ENCODE data around the gene APH1B. TPM values are rescaled to one million over a fixed set of nuclear protein-coding genes. Genes with fewer than 3 reads are reported as not detected.
A peak's percentile ranks its signal among the peaks of the same experiment; 100 is the strongest.

Gene APH1B
- total and polyA plus RNA-seq, 4 donors: 16.4 to 25.8 (median 21.8) TPM

DNA sequence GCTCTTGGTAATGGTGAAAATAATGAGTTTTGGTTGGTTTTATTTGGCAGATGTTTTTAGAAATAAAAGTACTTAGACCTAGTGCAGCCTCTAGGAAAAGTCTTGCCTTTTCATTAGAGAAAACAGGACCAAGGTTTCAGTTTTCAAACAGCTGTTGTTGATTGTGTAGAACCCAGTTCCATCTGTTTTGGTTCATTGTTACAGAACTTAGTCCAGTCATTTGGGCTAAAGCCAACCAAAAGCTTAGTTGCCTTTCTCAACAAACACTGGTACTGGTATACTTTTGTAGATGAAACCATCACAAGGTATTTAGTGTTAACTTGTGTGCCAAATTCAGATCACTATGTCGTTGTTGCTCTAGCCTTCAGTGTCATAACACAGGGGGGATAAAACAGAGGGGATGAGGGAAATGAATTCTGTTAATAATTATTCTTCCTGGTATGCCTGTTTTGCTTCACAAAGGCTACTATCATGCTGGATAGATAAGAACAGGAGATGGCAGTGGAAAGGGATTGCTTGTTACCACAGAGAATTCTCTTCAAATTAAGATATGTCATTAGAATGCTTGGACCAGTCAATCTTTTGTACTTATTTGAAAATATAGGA is 12.6 kb upstream of the APH1B start:
- 71% methylated on average over 1 of the region's 1 CpG for WGBS (ENCODE audit: insufficient coverage)
- Histone ChIP-seq H3K4me1 (ENCODE audit: control insufficient read depth, insufficient read depth, low read length) (no peaks in the 10 kb centered on the region), H3K36me3 (ENCODE audit: control insufficient read depth, insufficient read depth, low read length) (peaks cover 17% of the 10 kb centered on the region), H3K4me3 (ENCODE audit: low read depth, low read length) (no peak overlapping the region), H3K9me3 (ENCODE audit: control insufficient read depth, insufficient read depth, low read length) (no peaks in the 10 kb centered on the region), H3K27ac (ENCODE audit: low read depth, low read length) (no peak overlapping the region), H3K27me3 (ENCODE audit: control insufficient read depth, insufficient read depth, low read length) (no peaks in the 10 kb centered on the region)
- DNase-seq (ENCODE audit: low read depth in 4 of 6, low spot score in 6 of 6): no peak

DNA sequence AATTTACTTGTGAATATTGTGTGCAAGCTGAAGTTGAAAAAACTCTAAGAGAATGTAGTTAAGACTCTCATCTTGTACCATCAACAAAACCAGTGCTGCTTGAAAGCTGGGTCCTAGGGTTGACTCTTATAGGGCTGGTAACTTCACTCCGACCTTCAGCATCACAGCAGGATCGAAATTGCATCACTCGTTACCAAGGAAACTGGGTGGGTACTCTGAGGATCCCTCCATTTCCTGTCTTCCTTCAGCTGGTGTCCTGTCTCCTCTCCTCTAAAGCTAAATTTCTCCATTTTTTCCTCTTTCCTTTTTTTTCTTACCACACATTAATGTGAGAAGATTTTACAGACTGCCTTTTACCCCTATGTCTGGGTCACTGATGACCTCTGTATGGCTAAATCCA is 3.0 kb upstream of the APH1B start:
- no peaks in the 10 kb centered on the region for H3K9me3 ChIP-seq (ENCODE audit: control insufficient read depth, insufficient read depth, low read length)
- H3K27me3 ChIP-seq (ENCODE audit: control insufficient read depth, insufficient read depth, low read length): no peaks in the 10 kb centered on the region
- no peak for DNase-seq (ENCODE audit: low read depth in 4 of 6, low spot score in 6 of 6)
- H3K4me3 ChIP-seq (ENCODE audit: low read depth, low read length): no peak overlapping the region
- 72% methylated on average over 3 of the region's 3 CpGs for WGBS (ENCODE audit: insufficient coverage)
- peaks cover 4% of the 10 kb centered on the region for H3K4me1 ChIP-seq (ENCODE audit: control insufficient read depth, insufficient read depth, low read length)
- H3K36me3 ChIP-seq (ENCODE audit: control insufficient read depth, insufficient read depth, low read length): no peaks in the 10 kb centered on the region
- no peak overlapping the region for H3K27ac ChIP-seq (ENCODE audit: low read depth, low read length)

DNA sequence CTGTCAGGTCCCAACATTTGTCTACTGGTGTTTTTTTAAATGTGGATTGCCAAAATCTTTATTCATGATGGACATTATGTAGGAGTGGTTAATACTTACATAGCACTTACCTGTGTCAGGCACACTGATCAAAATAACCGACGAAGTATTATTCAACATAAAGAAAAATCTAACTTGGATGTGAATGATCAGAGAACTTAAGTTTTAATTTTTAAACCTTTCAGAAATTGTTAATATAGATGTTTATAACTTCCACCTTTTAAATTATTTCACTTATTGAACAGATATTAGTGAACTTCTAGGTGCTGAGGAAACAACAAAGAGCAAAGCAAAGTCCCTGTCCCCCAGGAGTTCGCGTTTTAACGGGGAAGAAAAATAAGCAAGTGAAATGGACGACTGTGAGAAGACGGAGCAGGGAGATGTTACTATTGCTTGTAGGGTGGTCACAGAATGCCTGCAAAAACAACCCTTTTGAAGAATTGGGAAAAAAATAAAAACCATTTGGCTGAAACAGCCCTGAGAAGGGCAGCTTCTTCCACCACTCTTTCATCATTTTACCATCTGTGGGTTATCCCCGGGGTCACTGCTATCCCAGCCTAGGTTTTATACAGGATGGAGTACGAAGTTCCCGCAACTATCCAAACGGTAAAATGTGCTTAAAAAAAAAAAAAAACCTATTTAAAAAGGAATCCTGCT is 915 bp upstream of the APH1B start:
- 15% methylated on average over 6 of the region's 11 CpGs for WGBS (ENCODE audit: insufficient coverage)
- no peaks in the 10 kb centered on the region for H3K27me3 ChIP-seq (ENCODE audit: control insufficient read depth, insufficient read depth, low read length)
- H3K4me3 ChIP-seq (ENCODE audit: low read depth, low read length): peak overlapping the region; percentile 88
- DNase-seq (ENCODE audit: low read depth in 4 of 6, low spot score in 6 of 6): peak in 2 of 6 donors; percentile 17 to 57
- no peaks in the 10 kb centered on the region for H3K9me3 ChIP-seq (ENCODE audit: control insufficient read depth, insufficient read depth, low read length)
- H3K27ac ChIP-seq (ENCODE audit: low read depth, low read length): peak overlapping the region; percentile 84
- H3K36me3 ChIP-seq (ENCODE audit: control insufficient read depth, insufficient read depth, low read length): peaks cover 3% of the 10 kb centered on the region
- H3K4me1 ChIP-seq (ENCODE audit: control insufficient read depth, insufficient read depth, low read length): peaks cover 4% of the 10 kb centered on the region

DNA sequence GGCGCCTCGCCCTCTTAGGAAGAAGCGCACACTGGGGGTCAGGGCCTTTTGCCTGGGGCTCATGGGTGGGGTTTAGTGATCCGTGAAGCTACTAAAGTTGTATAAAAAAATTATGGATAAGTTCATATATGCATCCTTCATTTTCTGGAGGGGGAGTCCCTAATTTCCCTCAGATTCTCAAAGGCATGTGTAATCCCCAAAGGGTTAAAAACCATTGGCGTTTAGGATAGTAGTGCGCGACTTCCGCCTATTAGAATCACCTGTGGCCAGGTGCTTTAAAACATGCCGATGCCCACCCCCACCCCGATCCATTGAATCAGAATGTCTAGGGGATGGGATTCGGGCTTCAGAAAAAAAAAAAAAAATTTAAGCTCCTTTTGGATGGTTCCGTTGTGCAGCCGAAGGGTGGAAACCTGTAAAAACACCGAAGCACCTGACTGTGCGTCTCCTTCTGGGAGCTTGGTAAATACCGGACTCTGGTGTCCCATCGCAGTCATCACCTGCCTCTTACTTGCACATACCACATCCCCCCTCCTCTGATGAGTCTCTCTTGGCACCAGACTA is 570 bp downstream of the APH1B start:
- Histone ChIP-seq H3K36me3 (ENCODE audit: control insufficient read depth, insufficient read depth, low read length) (peaks cover 3% of the 10 kb centered on the region), H3K27ac (ENCODE audit: low read depth, low read length) (peak overlapping the region; percentile 84), H3K4me3 (ENCODE audit: low read depth, low read length) (peak overlapping the region; percentile 81), H3K9me3 (ENCODE audit: control insufficient read depth, insufficient read depth, low read length) (no peaks in the 10 kb centered on the region), H3K4me1 (ENCODE audit: control insufficient read depth, insufficient read depth, low read length) (peaks cover 4% of the 10 kb centered on the region), H3K27me3 (ENCODE audit: control insufficient read depth, insufficient read depth, low read length) (no peaks in the 10 kb centered on the region)
- 9% methylated on average over 8 of the region's 17 CpGs for WGBS (ENCODE audit: insufficient coverage)
- peak in 2 of 6 donors; percentile 41 to 69 for DNase-seq (ENCODE audit: low read depth in 4 of 6, low spot score in 6 of 6)

DNA sequence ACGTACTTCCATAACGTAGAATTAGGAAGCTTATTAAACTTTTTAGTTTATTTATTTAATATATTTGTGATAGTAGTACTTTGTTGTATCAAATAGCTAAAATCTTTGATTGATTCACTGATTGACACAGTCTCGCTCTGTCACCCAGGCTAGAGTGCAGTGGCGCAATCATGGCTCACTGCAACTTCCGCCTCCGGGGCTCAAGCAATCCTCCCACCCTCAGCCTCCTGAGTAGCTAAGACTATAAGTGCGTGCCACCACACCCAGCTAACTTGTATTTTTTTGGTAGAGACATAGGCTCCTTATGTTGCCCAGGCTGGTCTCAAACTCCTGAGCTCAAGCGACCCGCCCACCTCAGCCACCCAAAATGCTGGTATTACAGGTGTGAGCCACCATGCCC is 5.7 kb downstream of the APH1B start:
- no peak for DNase-seq (ENCODE audit: low read depth in 4 of 6, low spot score in 6 of 6)
- Histone ChIP-seq H3K36me3 (ENCODE audit: control insufficient read depth, insufficient read depth, low read length) (peaks cover 8% of the 10 kb centered on the region), H3K27me3 (ENCODE audit: control insufficient read depth, insufficient read depth, low read length) (no peaks in the 10 kb centered on the region), H3K9me3 (ENCODE audit: control insufficient read depth, insufficient read depth, low read length) (no peaks in the 10 kb centered on the region), H3K4me3 (ENCODE audit: low read depth, low read length) (no peak overlapping the region), H3K4me1 (ENCODE audit: control insufficient read depth, insufficient read depth, low read length) (peaks cover 1% of the 10 kb centered on the region), H3K27ac (ENCODE audit: low read depth, low read length) (no peak overlapping the region)
- WGBS (ENCODE audit: insufficient coverage): 81% methylated on average over 4 of the region's 9 CpGs

DNA sequence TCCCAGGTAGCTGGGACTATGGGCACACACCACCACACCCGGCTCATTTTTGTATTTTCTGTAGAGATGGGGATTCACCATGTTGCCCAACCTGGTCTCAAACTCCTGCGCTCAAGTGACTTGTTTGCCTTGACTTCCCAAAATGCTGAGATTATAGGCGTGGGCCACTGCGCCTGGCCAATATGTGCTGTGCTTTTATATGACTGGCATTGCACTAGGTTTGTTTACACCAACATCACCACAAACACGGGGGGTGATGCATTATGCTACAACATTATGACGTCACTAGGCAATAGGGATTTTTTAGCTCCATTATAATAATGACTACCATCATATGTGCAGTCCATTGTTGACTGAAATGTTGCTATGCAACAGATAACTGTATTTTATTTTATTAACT is 6.9 kb downstream of the APH1B start:
- WGBS (ENCODE audit: insufficient coverage): 100% methylated on average over 2 of the region's 6 CpGs
- Histone ChIP-seq H3K36me3 (ENCODE audit: control insufficient read depth, insufficient read depth, low read length) (peaks cover 8% of the 10 kb centered on the region), H3K27me3 (ENCODE audit: control insufficient read depth, insufficient read depth, low read length) (no peaks in the 10 kb centered on the region), H3K4me3 (ENCODE audit: low read depth, low read length) (no peak overlapping the region), H3K4me1 (ENCODE audit: control insufficient read depth, insufficient read depth, low read length) (no peaks in the 10 kb centered on the region), H3K9me3 (ENCODE audit: control insufficient read depth, insufficient read depth, low read length) (no peaks in the 10 kb centered on the region), H3K27ac (ENCODE audit: low read depth, low read length) (no peak overlapping the region)
- DNase-seq (ENCODE audit: low read depth in 4 of 6, low spot score in 6 of 6): no peak

DNA sequence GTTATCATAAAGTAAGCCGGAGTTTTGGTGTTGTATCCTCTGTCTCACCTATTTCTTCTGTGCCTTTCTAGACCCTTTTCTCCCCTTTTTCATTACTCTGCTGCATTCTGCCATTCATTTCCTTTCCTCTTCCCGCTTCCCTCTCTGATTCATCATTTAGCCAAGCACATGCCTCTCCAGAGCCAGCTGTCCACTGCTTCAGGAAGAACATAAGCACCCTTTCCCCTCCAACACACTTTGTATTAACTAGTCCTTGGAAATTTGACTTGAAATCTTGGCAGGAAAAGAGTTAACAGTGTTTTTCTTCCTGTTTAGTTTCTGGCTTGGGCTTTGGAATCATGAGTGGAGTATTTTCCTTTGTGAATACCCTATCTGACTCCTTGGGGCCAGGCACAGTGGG is 9.7 kb downstream of the APH1B start:
- Histone ChIP-seq H3K27ac (ENCODE audit: low read depth, low read length) (no peak overlapping the region), H3K36me3 (ENCODE audit: control insufficient read depth, insufficient read depth, low read length) (peaks cover 7% of the 10 kb centered on the region)
- WGBS (ENCODE audit: insufficient coverage): 50% methylated on average over 2 of the region's 2 CpGs

DNA sequence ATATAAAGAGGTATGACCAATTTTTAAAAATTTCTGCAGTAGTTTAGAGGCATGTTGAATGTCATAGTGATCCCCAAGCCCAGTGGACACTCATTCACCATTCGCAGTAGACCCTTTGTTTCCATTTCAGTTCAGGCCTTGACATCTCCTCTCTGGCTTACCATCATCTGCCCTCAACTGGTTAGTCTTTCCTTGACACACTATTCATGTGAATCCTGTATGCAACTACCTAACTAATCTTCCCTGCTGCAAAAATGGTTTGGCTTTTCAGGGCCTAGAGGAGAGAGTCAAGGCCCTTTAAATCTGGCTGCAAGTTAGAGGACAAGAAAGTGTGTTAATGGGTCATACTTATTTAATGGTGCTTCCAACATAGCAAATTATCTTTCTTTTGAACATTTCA is 10.9 kb downstream of the APH1B start:
- peaks cover 11% of the 10 kb centered on the region for H3K36me3 ChIP-seq (ENCODE audit: control insufficient read depth, insufficient read depth, low read length)
- H3K27me3 ChIP-seq (ENCODE audit: control insufficient read depth, insufficient read depth, low read length): no peaks in the 10 kb centered on the region
- DNase-seq (ENCODE audit: low read depth in 4 of 6, low spot score in 6 of 6): peak in 1 of 6 donors; percentile 15
- H3K4me1 ChIP-seq (ENCODE audit: control insufficient read depth, insufficient read depth, low read length): no peaks in the 10 kb centered on the region
- H3K27ac ChIP-seq (ENCODE audit: low read depth, low read length): no peak overlapping the region
- 0% methylated on average over 1 of the region's 1 CpG for WGBS (ENCODE audit: insufficient coverage)
- no peak overlapping the region for H3K4me3 ChIP-seq (ENCODE audit: low read depth, low read length)
- no peaks in the 10 kb centered on the region for H3K9me3 ChIP-seq (ENCODE audit: control insufficient read depth, insufficient read depth, low read length)

More for the DNA sequence above, 9.7 kb downstream of the APH1B start:
- Histone ChIP-seq H3K27me3 (ENCODE audit: control insufficient read depth, insufficient read depth, low read length) (no peaks in the 10 kb centered on the region), H3K9me3 (ENCODE audit: control insufficient read depth, insufficient read depth, low read length) (no peaks in the 10 kb centered on the region), H3K4me3 (ENCODE audit: low read depth, low read length) (no peak overlapping the region), H3K4me1 (ENCODE audit: control insufficient read depth, insufficient read depth, low read length) (no peaks in the 10 kb centered on the region)
- DNase-seq (ENCODE audit: low read depth in 4 of 6, low spot score in 6 of 6): no peak

DNA sequence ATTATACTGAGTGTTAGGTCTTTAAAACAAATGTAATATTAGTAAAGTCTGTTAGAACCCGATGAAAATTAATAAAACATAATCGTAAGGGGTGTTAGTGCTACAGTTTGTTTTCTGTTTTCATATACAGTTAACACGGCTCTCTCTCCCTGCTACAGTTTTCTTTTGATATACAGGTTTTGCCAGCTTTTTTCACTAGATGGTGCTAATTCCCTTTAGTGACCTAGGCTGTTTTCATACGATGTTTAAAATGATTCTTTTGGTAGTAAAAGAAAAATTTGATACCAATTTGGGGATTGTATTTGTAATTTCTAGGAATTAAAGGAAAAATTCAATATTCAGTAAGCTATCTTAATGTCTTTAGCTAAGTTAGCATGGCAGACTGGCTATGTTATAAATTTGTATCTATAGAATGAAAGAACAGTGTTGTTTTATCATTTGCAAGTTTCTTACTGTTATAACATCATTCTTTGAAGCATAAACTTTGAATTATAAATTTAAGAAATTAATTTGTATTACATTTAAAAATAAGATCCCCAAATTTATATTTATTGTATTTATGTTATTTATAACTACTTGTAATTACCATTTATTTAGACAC is 11.5 kb downstream of the APH1B start:
- no peaks in the 10 kb centered on the region for H3K9me3 ChIP-seq (ENCODE audit: control insufficient read depth, insufficient read depth, low read length)
- no CpG with 5 or more reads among the region's 4 CpGs for WGBS (ENCODE audit: insufficient coverage)
- H3K36me3 ChIP-seq (ENCODE audit: control insufficient read depth, insufficient read depth, low read length): peaks cover 13% of the 10 kb centered on the region
- DNase-seq (ENCODE audit: low read depth in 4 of 6, low spot score in 6 of 6): peak; percentile 49 to 94 (median 67)
- H3K4me3 ChIP-seq (ENCODE audit: low read depth, low read length): no peak overlapping the region
- H3K27me3 ChIP-seq (ENCODE audit: control insufficient read depth, insufficient read depth, low read length): no peaks in the 10 kb centered on the region
- no peak overlapping the region for H3K27ac ChIP-seq (ENCODE audit: low read depth, low read length)
- H3K4me1 ChIP-seq (ENCODE audit: control insufficient read depth, insufficient read depth, low read length): no peaks in the 10 kb centered on the region
